GM21515 (cell line): ENCODE data around the gene CTRB1.

Experiments used
- ATAC-seq: cut with Tn5 transposase; IDR thresholded peaks from one replicate; pipeline ENCODE4 v1.9.1; 2021; ENCODE audit not compliant: unreplicated experiment

The CTRB1 gene

GRCh38 chr16:75225092-75225491, 6.3 kb downstream of the CTRB1 start:
- no peak for ATAC-seq

- ATAC-seq, result no peak
These were observed 7.1 kb downstream of the CTRB1 start for GRCh38 chr16:75225678-75226515.

GRCh38 chr16:75226550-75227360, 8.0 kb downstream of the CTRB1 start:
- ATAC-seq, result no peak

- ATAC-seq, result no peak
These were observed 8.8 kb downstream of the CTRB1 start for GRCh38 chr16:75227361-75228142.

GRCh38 chr16:75228143-75228976, 9.6 kb downstream of the CTRB1 start:
- ATAC-seq, result no peak

- ATAC-seq, result no peak
These were observed 10.6 kb downstream of the CTRB1 start for GRCh38 chr16:75229172-75230031.

- no peak for ATAC-seq
These were observed 11.8 kb downstream of the CTRB1 start for GRCh38 chr16:75230471-75231110.

- ATAC-seq, result no peak
These were observed 12.8 kb downstream of the CTRB1 start for GRCh38 chr16:75231570-75231969.

GRCh38 chr16:75233611-75233938, 14.8 kb downstream of the CTRB1 start:
- ATAC-seq, result no peak

- no peak for ATAC-seq
These were observed 16.3 kb downstream of the CTRB1 start for GRCh38 chr16:75234856-75235696.

- no peak for ATAC-seq
These were observed 17.0 kb downstream of the CTRB1 start for GRCh38 chr16:75235721-75236193.

GRCh38 chr16:75236232-75236631, 17.4 kb downstream of the CTRB1 start:
- ATAC-seq, result no peak

GRCh38 chr16:75236736-75237397, 18.1 kb downstream of the CTRB1 start:
- no peak for ATAC-seq

- ATAC-seq, result no peak
These were observed 18.8 kb downstream of the CTRB1 start for GRCh38 chr16:75237398-75238131.

- no peak for ATAC-seq
These were observed 19.5 kb downstream of the CTRB1 start for GRCh38 chr16:75238132-75238852.

GRCh38 chr16:75238853-75239541, 20.2 kb downstream of the CTRB1 start:
- no peak for ATAC-seq
